ENCODE data around the gene JAM3. TPM values are rescaled to one million over a fixed set of nuclear protein-coding genes. Genes with fewer than 3 reads are reported as not detected.

JAM3 gene
- total and polyA plus RNA-seq, 2 of the 8 experiments (the other 6 are each of a cell fraction or from before 2014, with no cell fraction given) = 19.6 to 42.8 TPM

- no peak for TF ChIP-seq NRF1 (IDR thresholded peaks at IDR 0.05; ENCODE audit: low read depth, low read length)
- no peak for TF ChIP-seq RXRA (IDR thresholded peaks at IDR 0.05; ENCODE audit: insufficient read depth, low read depth, low read length)
Observed at GRCh38 chr11:134125507-134125906, 56.6 kb downstream of the JAM3 start (continued).

All from H1 (cell line).